Nucleus accumbens (tissue), 56 donors: Measurements from ENCODE around the gene ART5.

Experiments used
- DNase-seq, 56 donors: peaks; one replicate each; lab custom pipeline; 2025; lab: John Stamatoyannopoulos, UW

The ART5 gene

GRCh38 chr11:3641701-3642070 is at the start of gene ART5:
Gene ART5 (minus strand): TSS chr11:3641992. CDS start chr11:3641862, 130 bp downstream.
- no peak for DNase-seq

GRCh38 chr11:3686751-3687150 is 45.0 kb upstream of the ART5 start:
- no peak for DNase-seq

- no peak for DNase-seq
Observed at GRCh38 chr11:3685923-3686322, 44.1 kb upstream of the ART5 start.

GRCh38 chr11:3684819-3685172 is 43.0 kb upstream of the ART5 start:
- no peak for DNase-seq

GRCh38 chr11:3684129-3684818 is 42.5 kb upstream of the ART5 start:
- DNase-seq = no peak

- no peak for DNase-seq
Observed at GRCh38 chr11:3683039-3683438, 41.2 kb upstream of the ART5 start.

GRCh38 chr11:3679077-3679476 is 37.3 kb upstream of the ART5 start:
- DNase-seq = no peak

- no peak for DNase-seq
Observed at GRCh38 chr11:3675971-3676370, 34.2 kb upstream of the ART5 start.

- no peak for DNase-seq
Observed at GRCh38 chr11:3674189-3674588, 32.4 kb upstream of the ART5 start.

GRCh38 chr11:3671334-3672254 is 29.8 kb upstream of the ART5 start, which contains the start of gene CHRNA10:
Gene CHRNA10 (minus strand): TSS chr11:3671384. CDS start chr11:3671312, 72 bp downstream.
- no peak for DNase-seq

GRCh38 chr11:3669742-3670183 is 28.0 kb upstream of the ART5 start:
- DNase-seq = no peak

- no peak for DNase-seq
Observed at GRCh38 chr11:3669128-3669527, 27.3 kb upstream of the ART5 start.

- no peak for DNase-seq
Observed at GRCh38 chr11:3667149-3668035, 25.6 kb upstream of the ART5 start.

- no peak for DNase-seq
Observed at GRCh38 chr11:3666023-3666530, 24.3 kb upstream of the ART5 start.

GRCh38 chr11:3665336-3666022 is 23.7 kb upstream of the ART5 start:
- DNase-seq = no peak

GRCh38 chr11:3664032-3664630 is 22.3 kb upstream of the ART5 start:
- DNase-seq = no peak

- DNase-seq = no peak
Observed at GRCh38 chr11:3662856-3663255, 21.1 kb upstream of the ART5 start.

- no peak for DNase-seq
Observed at GRCh38 chr11:3660960-3661359, 19.2 kb upstream of the ART5 start.
